GM23338 (cell line): ENCODE measurements around the gene NBDY. TPM values are rescaled to one million over a fixed set of nuclear protein-coding genes. Genes with fewer than 3 reads are reported as not detected.

Source experiments
- ATAC-seq: fragments of 200-7000 bp; cut with Tn5 transposase; 3 replicates; pipeline ENCODE4 v1.9.1; 2020
- DNase-seq: peaks from one replicate; pipeline ENCODE4 v3.0.0-alpha.2; 2015; ENCODE audit warnings: low spot score
- H2AFZ ChIP-seq: fragments of 200-600 bp; sonication (generic); 2 replicates; pipeline ENCODE4 v1.8.0; 2016; ENCODE audit warnings: antibody characterized with exemption, mild to moderate bottlenecking, moderate library complexity
- H3F3A ChIP-seq: fragments of 200-600 bp; sonication (generic); replicated peaks from 2 replicates; pipeline ENCODE4 v1.8.0; 2017; ENCODE audit warnings: antibody characterized with exemption, mixed run types, low read depth
- H3K27ac ChIP-seq: fragments of 200-600 bp; sonication (generic); 2 replicates; pipeline ENCODE4 v1.6.1; 2016; ENCODE audit warnings: low read depth
- H3K27me3 ChIP-seq: fragments of 200-600 bp; sonication (generic); 2 replicates; pipeline ENCODE4 v1.8.0; 2016; ENCODE audit warnings: mild to moderate bottlenecking, mixed run types, moderate library complexity; ENCODE audit not compliant: insufficient read depth
- H3K36me3 ChIP-seq: fragments of 200-600 bp; sonication (generic); 2 replicates; pipeline ENCODE4 v1.8.0; 2016; ENCODE audit warnings: mild to moderate bottlenecking; ENCODE audit not compliant: insufficient read depth
- H3K4me1 ChIP-seq: fragments of 200-600 bp; sonication (generic); 2 replicates; pipeline ENCODE4 v1.8.0; 2016; ENCODE audit warnings: mild to moderate bottlenecking, moderate library complexity; ENCODE audit not compliant: insufficient read depth
- H3K4me2 ChIP-seq: fragments of 200-600 bp; sonication (generic); 2 replicates; pipeline ENCODE4 v1.7.1; 2017; ENCODE audit warnings: mixed run types
- H3K4me3 ChIP-seq: fragments of 200-600 bp; sonication (generic); 2 replicates; pipeline ENCODE4 v1.6.1; 2016; ENCODE audit warnings: mixed run types
- H3K79me2 ChIP-seq: fragments of 200-600 bp; sonication (generic); replicated peaks from 2 replicates; pipeline ENCODE4 v1.8.0; 2017; ENCODE audit warnings: mild to moderate bottlenecking; ENCODE audit not compliant: insufficient read depth
- H3K9me2 ChIP-seq: fragments of 200-600 bp; sonication (generic); 2 replicates; pipeline ENCODE4 v1.8.0; 2017; ENCODE audit not compliant: insufficient read depth
- H4K20me1 ChIP-seq: fragments of 200-600 bp; sonication (generic); replicated peaks from 2 replicates; pipeline ENCODE4 v1.8.0; 2017; ENCODE audit warnings: mild to moderate bottlenecking; ENCODE audit not compliant: insufficient read depth
- H3K27ac Mint-ChIP-seq: 2 replicates; pipeline ENCODE4 v1.8.0; 2020; ENCODE audit warnings: inconsistent platforms, mild to moderate bottlenecking, moderate library complexity, mixed read lengths
- H3K27me3 Mint-ChIP-seq: 3 replicates; pipeline ENCODE4 v1.8.0; 2022; ENCODE audit warnings: low read depth, mild to moderate bottlenecking, moderate library complexity, mixed read lengths, inconsistent platforms; ENCODE audit not compliant: insufficient read depth, poor library complexity
- H3K36me3 Mint-ChIP-seq: 3 replicates; pipeline ENCODE4 v1.8.0; 2021; ENCODE audit warnings: low read depth, mild to moderate bottlenecking, inconsistent platforms, moderate library complexity, mixed read lengths
- H3K4me1 Mint-ChIP-seq: 3 replicates; pipeline ENCODE4 v1.8.0; 2020; ENCODE audit warnings: mild to moderate bottlenecking, inconsistent platforms, mixed read lengths
- H3K4me3 Mint-ChIP-seq: 3 replicates; pipeline ENCODE4 v1.8.0; 2021; ENCODE audit warnings: moderate library complexity, mild to moderate bottlenecking, inconsistent platforms, mixed read lengths
- H3K9me3 Mint-ChIP-seq: 3 replicates; pipeline ENCODE4 v1.8.0; 2020; ENCODE audit warnings: moderate library complexity, mild to moderate bottlenecking, inconsistent platforms, mixed read lengths
- CREB1 ChIP-seq: fragments of 250-450 bp; sonication (Bioruptor Pico); IDR thresholded peaks from 2 replicates; pipeline ENCODE4 v1.5.0; 2020; ENCODE audit warnings: low read depth, mild to moderate bottlenecking, moderate library complexity
- CTCF ChIP-seq, 2 experiments: fragments of 200-600 bp in 1 of 2; sonication (generic) in 1 of 2; conservative IDR thresholded peaks; 2 replicates each; pipeline versions ENCODE4 v1.5.1 to v1.6.1; 2016 to 2017; ENCODE audit warnings: antibody characterized with exemption in 2 of 2, low read depth in 2 of 2, mild to moderate bottlenecking in 2 of 2, moderate library complexity in 1 of 2
- EZH2 ChIP-seq: fragments of 200-600 bp; sonication (generic); IDR thresholded peaks from one replicate; pipeline ENCODE4 v1.8.0; 2017; ENCODE audit warnings: antibody characterized with exemption, mild to moderate bottlenecking, low read depth; ENCODE audit not compliant: unreplicated experiment
- POLR2AphosphoS5 ChIP-seq: IDR thresholded peaks from 2 replicates; pipeline ENCODE4 v1.6.1; 2016; ENCODE audit warnings: antibody characterized with exemption, low read depth
- STAT1 ChIP-seq: IDR thresholded peaks from one replicate; pipeline ENCODE4 v1.6.1; 2016; ENCODE audit warnings: antibody characterized with exemption; ENCODE audit not compliant: unreplicated experiment
- ZNF114 ChIP-seq: fragments of 250-450 bp; sonication (Bioruptor Pico); IDR thresholded peaks from 2 replicates; pipeline ENCODE4 v1.5.0; 2020; ENCODE audit warnings: mild to moderate bottlenecking, moderate library complexity
- ZNF462 ChIP-seq: fragments of 250-450 bp; sonication (Bioruptor Pico); IDR thresholded peaks from 2 replicates; pipeline ENCODE4 v1.5.0; 2020; ENCODE audit warnings: mild to moderate bottlenecking, moderate library complexity
- polyA plus RNA-seq: library from polyadenylated mRNA; unstranded; fragments of >200 nt; fragmentation: Nextera tagmentation; extraction: Ambion mirVana; gene quantifications from 2 replicates; pipeline ENCODE4 v1.2.1, GENCODE V29; 2016
- total RNA-seq: library from RNA; depleted of rRNA; stranded (reverse); fragments of >200 nt; shearing (Covaris generic); gene quantifications from 2 replicates; pipeline ENCODE4 v1.2.3, GENCODE V29; 2014

Gene NBDY
- total and polyA plus RNA-seq, 2 experiments from 2014 or later: 9.6 to 206 TPM

GRCh38 chrX:56802921-56803849 lies 74.1 kb downstream of the NBDY start:
- H3K36me3 Mint-ChIP-seq: peaks cover 35% of the 10 kb centered on the region
- no peak overlapping the region for H3K4me3 Mint-ChIP-seq
- H3K36me3 ChIP-seq: no peaks in the 10 kb centered on the region
- DNase-seq (peak; percentile 51), ATAC-seq (peak; percentile 76)
- no peaks in the 10 kb centered on the region for H4K20me1 ChIP-seq
- peaks cover 23% of the 10 kb centered on the region for H3K4me1 Mint-ChIP-seq
- peak overlapping the region; percentile 45; the same call in 1 of the 2 replicates for H3K27ac ChIP-seq
- H3K4me3 ChIP-seq: no peak overlapping the region
- no peaks in the 10 kb centered on the region for H3F3A ChIP-seq
- H3K27ac Mint-ChIP-seq: no peak overlapping the region
- H3K27me3 Mint-ChIP-seq: peaks cover 2% of the 10 kb centered on the region
- no peaks in the 10 kb centered on the region; the same call in 1 of the 3 replicates for H3K9me3 Mint-ChIP-seq
- H2AFZ ChIP-seq: no peak overlapping the region
- peaks cover 3% of the 10 kb centered on the region; the same call in 1 of the 2 replicates for H3K4me1 ChIP-seq
- no peaks in the 10 kb centered on the region for H3K9me2 ChIP-seq
- H3K79me2 ChIP-seq: peaks cover 8% of the 10 kb centered on the region
- H3K4me2 ChIP-seq: no peak overlapping the region
- peak; percentile 52 to 56 for TF ChIP-seq CTCF (conservative IDR thresholded peaks at IDR 0.05; ENCODE audit: low read depth in 2 of 2)
- TF ChIP-seq ZNF114: no peak
- H3K27me3 ChIP-seq: no peaks in the 10 kb centered on the region

DNA sequence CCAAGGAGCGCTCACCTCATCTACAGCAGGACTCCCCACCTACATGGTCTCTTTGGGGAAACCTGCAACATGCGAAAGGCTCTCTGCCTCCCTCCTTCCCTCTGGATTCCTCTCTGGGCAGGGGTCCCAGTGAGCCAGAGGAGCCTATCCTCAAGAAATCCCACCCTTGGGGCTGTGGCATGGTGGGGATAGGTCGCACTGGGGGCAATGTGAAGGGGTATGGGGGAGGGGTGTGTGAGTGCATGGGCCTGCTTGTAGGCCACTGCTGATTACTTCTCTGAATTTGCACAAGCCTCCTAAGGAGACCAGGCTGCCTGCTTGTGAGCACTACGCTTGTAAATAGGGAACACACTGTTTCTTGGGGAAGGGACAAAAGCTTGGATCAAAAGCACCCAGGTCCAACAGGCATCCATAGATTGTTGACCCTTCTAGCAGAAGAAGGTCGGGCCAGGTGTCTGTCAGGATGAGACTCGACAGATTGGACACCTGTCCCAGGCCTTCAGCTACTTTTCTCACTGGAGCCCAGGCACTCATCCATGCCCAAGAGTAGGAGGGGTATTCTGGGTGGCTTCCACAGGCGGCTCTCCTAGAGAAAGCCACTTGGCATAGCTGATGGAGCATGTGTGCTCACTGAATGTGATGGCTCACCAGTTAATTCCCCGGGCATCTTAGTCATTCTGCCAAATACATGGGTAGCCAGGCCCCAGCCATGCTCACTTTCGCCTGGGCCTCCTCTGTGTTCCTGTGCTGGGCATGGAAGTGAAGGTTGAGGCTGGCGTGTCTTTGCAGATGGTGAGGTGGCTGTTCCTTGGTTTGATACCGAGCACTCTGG lies 75.0 kb downstream of the NBDY start:
- Mint-ChIP-seq H3K4me3 (no peak overlapping the region), H3K27me3 (peaks cover 2% of the 10 kb centered on the region), H3K27ac (no peak overlapping the region), H3K36me3 (peaks cover 35% of the 10 kb centered on the region), H3K9me3 (no peaks in the 10 kb centered on the region; the same call in 1 of the 3 replicates), H3K4me1 (peaks cover 23% of the 10 kb centered on the region)
- peak overlapping the region; percentile 45; the same call in 1 of the 2 replicates for H3K27ac ChIP-seq
- H3K79me2 ChIP-seq: peaks cover 14% of the 10 kb centered on the region
- no peaks in the 10 kb centered on the region for H3K9me2 ChIP-seq
- H3K4me2 ChIP-seq: no peak overlapping the region
- ATAC-seq: peak; percentile 58
- no peaks in the 10 kb centered on the region for H4K20me1 ChIP-seq
- DNase-seq: no peak
- no peaks in the 10 kb centered on the region for H3K27me3 ChIP-seq
- H2AFZ ChIP-seq: no peak overlapping the region
- H3K4me3 ChIP-seq: no peak overlapping the region
- no peaks in the 10 kb centered on the region for H3F3A ChIP-seq
- H3K36me3 ChIP-seq: no peaks in the 10 kb centered on the region
- peaks cover 3% of the 10 kb centered on the region; the same call in 1 of the 2 replicates for H3K4me1 ChIP-seq
- no peak for TF ChIP-seq STAT1
- TF ChIP-seq CREB1: no peak
- no peak for TF ChIP-seq ZNF114
- TF ChIP-seq ZNF462 (CRISPR knock-in tag): no peak
- TF ChIP-seq POLR2AphosphoS5: no peak
- TF ChIP-seq EZH2: no peak
